GM23338 (cell line): Measurements from ENCODE around the gene TPP2.

Experiments
- CTCF ChIP-seq, 2 experiments: fragments of 200-600 bp in 1 of 2; sonication (generic) in 1 of 2; conservative IDR thresholded peaks; 2 replicates each; pipeline versions ENCODE4 v1.5.1 to v1.6.1; 2016 to 2017; ENCODE audit warnings: antibody characterized with exemption in 2 of 2, low read depth in 2 of 2, mild to moderate bottlenecking in 2 of 2, moderate library complexity in 1 of 2
- EZH2 ChIP-seq: fragments of 200-600 bp; sonication (generic); IDR thresholded peaks from one replicate; pipeline ENCODE4 v1.8.0; 2017; ENCODE audit warnings: antibody characterized with exemption, mild to moderate bottlenecking, low read depth; ENCODE audit not compliant: unreplicated experiment
- EZH2phosphoT487 ChIP-seq: fragments of 200-600 bp; sonication (generic); IDR thresholded peaks from one replicate; pipeline ENCODE4 v1.8.1; 2018; ENCODE audit warnings: antibody characterized with exemption; ENCODE audit not compliant: unreplicated experiment
- POLR2AphosphoS5 ChIP-seq: IDR thresholded peaks from 2 replicates; pipeline ENCODE4 v1.6.1; 2016; ENCODE audit warnings: antibody characterized with exemption, low read depth

GRCh38 chr13:102569488-102569887, 27.3 kb upstream of the TPP2 start:
- TF ChIP-seq CTCF (conservative IDR thresholded peaks at IDR 0.05; ENCODE audit: low read depth in 2 of 2) (no peak), EZH2phosphoT487 (no peak), POLR2AphosphoS5 (no peak), EZH2 (no peak)
